B cell (primary cell): ENCODE data around the gene SMAD1. TPM values are rescaled to one million over a fixed set of nuclear protein-coding genes. Genes with fewer than 3 reads are reported as not detected.

Source experiments
- ATAC-seq: fragments of 200-7000 bp; cut with Tn5 transposase; one replicate; pipeline ENCODE4 v1.10.0; 2021; ENCODE audit warnings: low read depth, mild to moderate bottlenecking, moderate number of reproducible peaks, moderate library complexity
- CTCF ChIA-PET: fragments of 350-600 bp; sonication (Branson Sonifier 250); formaldehyde crosslinking; loops from one replicate; lab custom pipeline; 2021; ENCODE audit warnings: antibody characterized with exemption, inconsistent platforms; lab: Charles Lee
- POLR2A ChIA-PET: fragments of 350-600 bp; sonication (Branson Sonifier 250); formaldehyde crosslinking; loops from one replicate; lab custom pipeline; 2021; ENCODE audit warnings: antibody characterized with exemption; lab: Charles Lee
- DNase-seq: peaks from one replicate; pipeline ENCODE4 v3.0.0; 2013
- H2AFZ ChIP-seq: 2 replicates; pipeline ENCODE4 v1.6.1; 2012; ENCODE audit warnings: mild to moderate bottlenecking, low read depth, low read length; ENCODE audit not compliant: insufficient read depth, poor library complexity, severe bottlenecking
- H3K27ac ChIP-seq, 2 donors: 1 replicate in 1 of 2; 2 replicates in 1 of 2; pipeline ENCODE4 v1.5.1; 2012 to 2013; ENCODE audit warnings: low read length in 2 of 2, mild to moderate bottlenecking in 2 of 2, moderate library complexity in 1 of 2
- H3K27me3 ChIP-seq, 4 experiments: fragments of 200-600 bp in 1 of 4; sonication (generic) in 1 of 4; replicated peaks in 1 of 4; 1 replicate in 2 of 4; 2 replicates in 2 of 4; pipeline versions ENCODE4 v1.6.1 to v1.7.0; 2013 to 2016; ENCODE audit warnings: low read length in 3 of 4, mild to moderate bottlenecking in 2 of 4, mixed read lengths in 1 of 4, moderate library complexity in 1 of 4; ENCODE audit not compliant: insufficient read depth in 4 of 4, control insufficient read depth in 3 of 4; ENCODE audit errors: control extremely low read depth in 1 of 4
- H3K36me3 ChIP-seq, 2 experiments: replicated peaks in 1 of 2; 1 replicate in 1 of 2; 2 replicates in 1 of 2; pipeline versions ENCODE4 v1.6.1 to v1.7.1; 2013; ENCODE audit warnings: low read length in 1 of 2; ENCODE audit not compliant: insufficient read depth in 2 of 2, control insufficient read depth in 1 of 2; ENCODE audit errors: control extremely low read depth in 1 of 2, extremely low read depth in 1 of 2
- H3K4me1 ChIP-seq, 2 donors: fragments of 200-600 bp in 1 of 2; sonication (generic) in 1 of 2; 1 replicate in 1 of 2; 2 replicates in 1 of 2; pipeline versions ENCODE4 v1.5.1 to v1.6.1; 2013 to 2017; ENCODE audit warnings: low read length in 2 of 2; ENCODE audit not compliant: control insufficient read depth in 2 of 2, insufficient read depth in 2 of 2
- H3K4me2 ChIP-seq: replicated peaks from 2 replicates; pipeline ENCODE3; 2012; ENCODE audit warnings: mild to moderate bottlenecking, low read depth, low read length; ENCODE audit not compliant: poor library complexity, severe bottlenecking
- H3K4me3 ChIP-seq, 5 experiments: fragments of 200-600 bp in 1 of 5; sonication (generic) in 1 of 5; 1 replicate in 3 of 5; 2 replicates in 2 of 5; pipeline versions ENCODE4 v1.5.1 to v1.7.0; 2011 to 2016; ENCODE audit warnings: low read length in 4 of 5, mild to moderate bottlenecking in 4 of 5, low read depth in 2 of 5, control low read depth in 1 of 5, moderate library complexity in 1 of 5; ENCODE audit not compliant: insufficient read depth in 1 of 5; ENCODE audit errors: control extremely low read depth in 1 of 5, extremely low read depth in 1 of 5
- H3K79me2 ChIP-seq: fragments of 200-600 bp; sonication (generic); one replicate; pipeline ENCODE4 v1.6.0; 2016; ENCODE audit warnings: low read length; ENCODE audit not compliant: control insufficient read depth, insufficient read depth
- H3K9ac ChIP-seq: fragments of 200-600 bp; sonication (generic); 2 replicates; pipeline ENCODE4 v1.6.1; 2017; ENCODE audit warnings: mild to moderate bottlenecking, low read length, moderate library complexity
- H3K9me3 ChIP-seq, 3 donors: one replicate each; pipeline versions ENCODE4 v1.6.1 to v1.7.1; 2013; ENCODE audit warnings: low read length in 2 of 3; ENCODE audit not compliant: control insufficient read depth in 2 of 3, insufficient read depth in 1 of 3; ENCODE audit errors: control extremely low read depth in 1 of 3
- H4K20me1 ChIP-seq: 2 replicates; pipeline ENCODE4 v1.6.0; 2012; ENCODE audit warnings: mild to moderate bottlenecking, low read length; ENCODE audit not compliant: insufficient read depth, control insufficient read depth, poor library complexity, severe bottlenecking
- H3K27ac Mint-ChIP-seq: one replicate; pipeline ENCODE4 v1.8.0; 2021; ENCODE audit warnings: mixed read lengths
- H3K27me3 Mint-ChIP-seq: one replicate; pipeline ENCODE4 v1.8.0; 2021; ENCODE audit warnings: mixed read lengths
- H3K4me1 Mint-ChIP-seq: one replicate; pipeline ENCODE4 v1.8.0; 2021; ENCODE audit warnings: mixed read lengths
- H3K4me3 Mint-ChIP-seq: one replicate; pipeline ENCODE4 v1.8.0; 2021; ENCODE audit warnings: mixed read lengths
- H3K9me3 Mint-ChIP-seq: one replicate; pipeline ENCODE4 v1.8.0; 2022; ENCODE audit warnings: mixed read lengths; ENCODE audit not compliant: insufficient read depth
- CTCF ChIP-seq: fragments of 200-600 bp; IDR thresholded peaks from one replicate; pipeline ENCODE4 v1.8.0; 2022; ENCODE audit warnings: antibody characterized with exemption, mild to moderate bottlenecking
- EZH2 ChIP-seq: IDR thresholded peaks from 2 replicates; pipeline ENCODE4 v1.6.1; 2012; ENCODE audit warnings: borderline replicate concordance, low read depth, mild to moderate bottlenecking, moderate library complexity, low read length; ENCODE audit not compliant: insufficient read depth, poor library complexity, severe bottlenecking
- whole genome bisulfite sequencing: methylation state at CpG from one replicate; pipeline ENCODE4 v1.1.5; 2013; ENCODE audit warnings: missing lambda C conversion rate; ENCODE audit not compliant: insufficient coverage; 5-methylcytosine and 5-hydroxymethylcytosine counted together
- intact Hi-C: fragments of 100-400 bp; cut with micrococcal nuclease; formaldehyde crosslinking; loops from one replicate; pipeline ENCODE4 v1.10.0; 2022
- polyA plus RNA-seq: library from polyadenylated mRNA; depleted of rRNA; stranded (reverse); fragments of >200 nt; gene quantifications from 2 replicates; pipeline ENCODE4 v1.2.3, GENCODE V29; 2012
- total RNA-seq, 2 donors: library from RNA; stranded (reverse); fragments of 120-200 nt in 1 of 2; gene quantifications; 1 replicate in 1 of 2; 2 replicates in 1 of 2; pipeline versions ENCODE4 v1.2.3 to v1.2.4, GENCODE V29; 2013 to 2022

The SMAD1 gene
- total and polyA plus RNA-seq, 2 donors (not counting 1 experiment from before 2014, with no cell fraction given): 0.12 TPM; not detected in 1

DNA sequence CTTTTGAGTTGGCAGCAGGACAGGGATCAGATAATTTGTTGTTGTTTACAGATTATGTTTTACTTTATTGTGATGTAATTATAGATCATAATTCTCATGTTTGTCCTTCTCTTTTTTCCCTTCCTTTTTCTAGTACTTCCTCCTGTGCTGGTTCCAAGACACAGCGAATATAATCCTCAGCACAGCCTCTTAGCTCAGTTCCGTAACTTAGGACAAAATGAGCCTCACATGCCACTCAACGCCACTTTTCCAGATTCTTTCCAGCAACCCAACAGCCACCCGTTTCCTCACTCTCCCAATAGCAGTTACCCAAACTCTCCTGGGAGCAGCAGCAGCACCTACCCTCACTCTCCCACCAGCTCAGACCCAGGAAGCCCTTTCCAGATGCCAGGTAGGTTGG, 58.0 kb downstream of the SMAD1 start:
- H3K27ac ChIP-seq: no peak overlapping the region
- peaks cover 0 to 3% (median 0%) of the 10 kb centered on the region in 4 experiments for H3K27me3 ChIP-seq
- no peaks in the 10 kb centered on the region for H3K9me3 ChIP-seq
- 97% methylated on average over 3 of the region's 4 CpGs for WGBS
- peaks cover 26% of the 10 kb centered on the region for H3K27me3 Mint-ChIP-seq
- ChIA-PET CTCF (interaction anchor here (0.8 kb wide), 1 partner anchor 15 kb away, joined by 3 read pairs; no protein-coding TSS in a partner anchor), POLR2A (no interaction called here)
- H3K4me2 ChIP-seq: no peak overlapping the region
- H3K4me1 Mint-ChIP-seq: no peaks in the 10 kb centered on the region
- TF ChIP-seq CTCF (no peak), EZH2 (no peak)
- intact Hi-C loops: no loop called here
- no peaks in the 10 kb centered on the region for H3K9me3 Mint-ChIP-seq
- H3K4me1 ChIP-seq: no peaks in the 10 kb centered on the region
- no peak overlapping the region for H2AFZ ChIP-seq
- no peak overlapping the region for H3K4me3 ChIP-seq
- no peak overlapping the region for H3K4me3 Mint-ChIP-seq
- H3K9ac ChIP-seq: no peak overlapping the region
- no peaks in the 10 kb centered on the region for H4K20me1 ChIP-seq
- no peaks in the 10 kb centered on the region for H3K79me2 ChIP-seq
- H3K36me3 ChIP-seq: no peaks in the 10 kb centered on the region
- H3K27ac Mint-ChIP-seq: no peak overlapping the region
- ATAC-seq (no peak), DNase-seq (no peak)

- Mint-ChIP-seq H3K4me3 (no peak overlapping the region), H3K4me1 (no peaks in the 10 kb centered on the region), H3K27me3 (peaks cover 26% of the 10 kb centered on the region), H3K9me3 (no peaks in the 10 kb centered on the region), H3K27ac (no peak overlapping the region)
- no peak overlapping the region for H3K4me3 ChIP-seq
- H3K27me3 ChIP-seq: peaks cover 0 to 3% (median 0%) of the 10 kb centered on the region in 4 experiments
- no peaks in the 10 kb centered on the region for H3K9me3 ChIP-seq
- no peaks in the 10 kb centered on the region for H4K20me1 ChIP-seq
- ChIA-PET CTCF (no interaction called here), POLR2A (no interaction called here)
- H3K79me2 ChIP-seq: no peaks in the 10 kb centered on the region
- DNase-seq: no peak
- no peaks in the 10 kb centered on the region for H3K36me3 ChIP-seq
- no peak overlapping the region for H3K27ac ChIP-seq
- 35% methylated on average over 2 of the region's 3 CpGs for WGBS
- intact Hi-C loops: no loop called here
- no peak overlapping the region for H2AFZ ChIP-seq
- H3K9ac ChIP-seq: no peak overlapping the region
- no peak for ATAC-seq
- no peaks in the 10 kb centered on the region for H3K4me1 ChIP-seq
- TF ChIP-seq EZH2: no peak
- no peak for TF ChIP-seq CTCF
- H3K4me2 ChIP-seq: no peak overlapping the region
These were observed 58.6 kb downstream of the SMAD1 start for GRCh38 chr4:145540235-145540634.
